GM12878 (cell line): Measurements from ENCODE around the gene NOTCH4. TPM values are rescaled to one million over a fixed set of nuclear protein-coding genes. Genes with fewer than 3 reads are reported as not detected.
A peak's percentile ranks its signal among the peaks of the same experiment; 100 is the strongest.

Experiments
- ATAC-seq: fragments of 200-7000 bp; cut with Tn5 transposase; 3 replicates; pipeline ENCODE4 v1.9.1; 2020; ENCODE audit warnings: mild to moderate bottlenecking, moderate library complexity
- BruUV-seq: library from RNA; stranded (reverse); fragments of 400-500 nt; replicated peaks from 2 replicates; lab custom pipeline; 2021; lab: Mats Ljungman, UMichigan
- CTCF ChIA-PET: fragments of 300-600 bp; sonication (Branson Sonifier 250); formaldehyde crosslinking; extraction: SDS; loops from one replicate; lab custom pipeline; 2021; ENCODE audit warnings: inconsistent platforms; lab: Yijun Ruan, JAX
- POLR2A ChIA-PET: fragments of 350-600 bp; formaldehyde crosslinking; extraction: SDS; loops from one replicate; lab custom pipeline; 2021; ENCODE audit warnings: inconsistent platforms; lab: Charles Lee
- RAD21 ChIA-PET: fragments of 300-600 bp; sonication (Branson Sonifier 250); formaldehyde crosslinking; loops from one replicate; lab custom pipeline; 2023; ENCODE audit warnings: antibody characterized with exemption; ENCODE audit not compliant: unreplicated experiment; lab: Charles Lee
- SMC1A ChIA-PET: fragments of 300-600 bp; sonication (Branson Sonifier 250); formaldehyde crosslinking; loops from one replicate; lab custom pipeline; 2023; ENCODE audit not compliant: unreplicated experiment, uncharacterized antibody; lab: Charles Lee
- DNase-seq: peaks from one replicate; pipeline ENCODE4 v3.0.0-alpha.2; 2011; ENCODE audit warnings: low read depth, low spot score
- FAIRE-seq: peaks from 3 replicates; lab custom pipeline; 2011; peaks lifted over from hg19 to GRCh38; lab: Jason Lieb, UNC
- H2AFZ ChIP-seq: 2 replicates; pipeline ENCODE4 v1.6.0; 2011; ENCODE audit warnings: low read depth, low read length, control low read depth; ENCODE audit not compliant: control insufficient read depth
- H3K27ac ChIP-seq: 2 replicates; pipeline ENCODE4 v1.5.1; 2011; ENCODE audit warnings: control low read depth; ENCODE audit not compliant: control insufficient read depth, insufficient read depth
- H3K27me3 ChIP-seq, 2 experiments: replicated peaks in 1 of 2; 2 replicates each; pipeline versions ENCODE4 v1.6.0 to v1.6.1; 2011; ENCODE audit warnings: low read length in 1 of 2; ENCODE audit not compliant: control insufficient read depth in 2 of 2, insufficient read depth in 2 of 2
- H3K36me3 ChIP-seq, 2 experiments: 2 replicates each; pipeline ENCODE4 v1.5.1; 2011; ENCODE audit warnings: low read length in 1 of 2; ENCODE audit not compliant: control insufficient read depth in 2 of 2, insufficient read depth in 2 of 2
- H3K4me1 ChIP-seq: 2 replicates; pipeline ENCODE4 v1.6.1; 2011; ENCODE audit warnings: mild to moderate bottlenecking, low read length, moderate library complexity, mixed read lengths; ENCODE audit not compliant: control insufficient read depth, insufficient read depth
- H3K4me2 ChIP-seq: 2 replicates; pipeline ENCODE4 v1.6.0; 2011; ENCODE audit warnings: control low read depth; ENCODE audit not compliant: control insufficient read depth, insufficient read depth
- H3K4me3 ChIP-seq: fragments of 200-600 bp; sonication (generic); 2 replicates; pipeline ENCODE4 v1.5.1; 2016
- H3K79me2 ChIP-seq: 2 replicates; pipeline ENCODE4 v1.6.0; 2011; ENCODE audit warnings: low read length; ENCODE audit not compliant: control insufficient read depth, insufficient read depth
- H3K9ac ChIP-seq: 2 replicates; pipeline ENCODE4 v1.8.0; 2011; ENCODE audit warnings: low read length, control low read depth, mixed read lengths; ENCODE audit not compliant: control insufficient read depth, insufficient read depth
- H3K9me3 ChIP-seq: replicated peaks from 3 replicates; pipeline ENCODE4 v1.5.1; 2011; ENCODE audit warnings: mild to moderate bottlenecking, low read length; ENCODE audit not compliant: control insufficient read depth, insufficient read depth
- H4K20me1 ChIP-seq: 2 replicates; pipeline ENCODE4 v1.6.0; 2011; ENCODE audit not compliant: control insufficient read depth, insufficient read depth
- DPF2 ChIP-seq: fragments of 450-650 bp; IDR thresholded peaks from 2 replicates; pipeline ENCODE4 v1.6.1; 2017; ENCODE audit warnings: mild to moderate bottlenecking
- EP300 ChIP-seq, 2 experiments: fragments of 150-350 bp in 1 of 2; IDR thresholded peaks; 2 replicates each; pipeline ENCODE4 v1.6.1; 2011 to 2012; ENCODE audit warnings: low read depth in 2 of 2, low read length in 2 of 2, borderline replicate concordance in 1 of 2, improper control_type of control experiment in 1 of 2, inconsistent platforms in 1 of 2; ENCODE audit not compliant: control insufficient read depth in 1 of 2
- NR2C1 ChIP-seq: fragments of 450-650 bp; IDR thresholded peaks from 2 replicates; pipeline ENCODE4 v1.6.1; 2017; ENCODE audit warnings: antibody characterized with exemption, mild to moderate bottlenecking, moderate library complexity
- RBBP5 ChIP-seq: fragments of 200-600 bp; sonication (generic); conservative IDR thresholded peaks from 2 replicates; pipeline ENCODE4 v1.6.1; 2016
- SMAD1 ChIP-seq: fragments of 450-650 bp; IDR thresholded peaks from 2 replicates; pipeline ENCODE4 v1.6.1; 2018; ENCODE audit warnings: mild to moderate bottlenecking, low read depth; ENCODE audit not compliant: partially characterized antibody
- TCF3 ChIP-seq: IDR thresholded peaks from 2 replicates; pipeline ENCODE4 v1.6.1; 2012; ENCODE audit warnings: low read depth, mild to moderate bottlenecking, low read length, borderline replicate concordance; ENCODE audit not compliant: insufficient read depth
- WGBS: methylation state at CpG from one replicate; pipeline ENCODE4 v1.1.6; 2016; ENCODE audit warnings: low lambda C conversion rate; ENCODE audit not compliant: insufficient replicate concordance, insufficient coverage; ENCODE audit errors: missing lambda C conversion rate; 5-methylcytosine and 5-hydroxymethylcytosine counted together
- in situ Hi-C: fragments of 300-500 bp; cut with MboI; formaldehyde crosslinking; loops from 9 replicates; pipeline ENCODE4 v1.14.3; 2018; ENCODE audit warnings: mixed read lengths
- intact Hi-C: fragments of 100-400 bp; cut with micrococcal nuclease; formaldehyde crosslinking; loops from one replicate; pipeline ENCODE4 v1.14.2; 2022; ENCODE audit not compliant: unreplicated experiment
- polyA plus RNA-seq, 11 experiments: library from polyadenylated mRNA; depleted of rRNA in 4 of 11; unstranded in 6 of 11; stranded (reverse) in 5 of 11; fragments of >200 nt; fragmentation: Nextera tagmentation in 4 of 11; fragmentation: Illumina TruSeq in 1 of 11; extraction: Ambion mirVana in 4 of 11; extraction: Trizol in 1 of 11; gene quantifications; 1 replicate in 1 of 11; 2 replicates in 10 of 11; pipeline versions ENCODE4 v1.2.1 to v1.2.3, GENCODE V29; 2011 to 2016; ENCODE audit warnings: inconsistent platforms in 2 of 11, missing spikeins in 2 of 11, low read depth in 1 of 11
- total RNA-seq, 4 experiments: library from RNA; depleted of rRNA in 3 of 4; stranded (reverse); fragments of >200 nt in 3 of 4; fragmentation: Illumina TruSeq in 1 of 4; extraction: Trizol in 1 of 4; gene quantifications; 2 replicates each; pipeline versions ENCODE4 v1.2.1 to v1.2.3, GENCODE V29; 2013 to 2021

NOTCH4 gene
- total and polyA plus RNA-seq, 10 of the 15 experiments (the other 5 are each of a cell fraction or from before 2014, with no cell fraction given): 0.66 to 3.3 (median 1.4) TPM

DNA sequence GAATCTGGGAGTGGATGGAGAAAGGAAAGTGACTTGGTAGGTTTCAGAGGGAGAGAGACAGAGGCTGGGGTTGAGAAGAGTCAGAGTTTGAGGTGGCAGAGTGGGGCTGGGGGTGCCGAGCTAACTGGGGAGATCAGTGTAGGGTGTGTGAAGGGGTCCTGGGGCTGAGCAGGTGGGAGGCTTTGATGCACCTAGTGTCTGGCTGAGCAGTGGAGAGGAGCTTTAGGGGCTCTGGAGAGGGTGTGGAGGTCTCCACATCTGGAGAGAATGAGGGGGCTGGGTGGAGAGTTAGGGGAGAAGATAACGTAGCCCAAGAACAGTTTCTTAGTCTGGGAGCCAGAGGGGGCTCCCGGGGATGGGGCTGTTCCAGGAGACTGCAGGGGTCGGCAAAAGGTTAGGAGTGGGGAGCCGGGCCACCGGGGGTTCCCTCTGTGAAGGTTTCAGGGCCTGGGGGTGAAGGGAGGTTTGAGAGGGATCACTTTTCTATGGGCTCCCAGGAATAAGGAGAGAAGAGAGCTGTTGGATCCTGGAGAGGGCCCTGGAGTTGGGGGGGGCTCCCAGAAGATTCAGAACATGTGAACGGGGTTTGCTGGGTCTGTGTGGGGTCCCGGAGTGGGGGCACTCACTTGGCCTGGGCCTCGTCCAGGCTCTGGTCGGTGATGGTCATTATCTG, 34.7 kb downstream of the NOTCH4 start:
- no peak for FAIRE-seq
- BruUV-seq: no TSS peak
- intact Hi-C loops (no loop called here), in situ Hi-C loops (no loop called here)
- ChIA-PET CTCF (interaction anchor here (0.9 kb wide), 1 partner anchor 270 kb away, joined by 5 read pairs; no protein-coding TSS in a partner anchor), SMC1A (interaction anchor here (1.6 kb wide), 1 partner anchor 10 kb away, joined by 6 read pairs; no protein-coding TSS in a partner anchor), RAD21 (interaction anchor here (1.6 kb wide), 1 partner anchor 10 kb away, joined by 6 read pairs; no protein-coding TSS in a partner anchor), POLR2A (interaction anchor here (0.8 to 7.0 kb wide), 4 partner anchors 8 to 79 kb away, joined by 3 to 123 read pairs (median 37); partner anchors contain the start of genes AGPAT1, ATF6B, FKBPL and RNF5)
- Histone ChIP-seq H2AFZ (no peak overlapping the region), H3K27ac (peak overlapping the region; percentile 100), H3K4me2 (peak overlapping the region; percentile 93), H3K9me3 (no peaks in the 10 kb centered on the region), H4K20me1 (no peaks in the 10 kb centered on the region), H3K79me2 (peaks cover 56% of the 10 kb centered on the region), H3K9ac (peak overlapping the region; percentile 99), H3K4me3 (peak overlapping the region; percentile 90), H3K36me3 (peaks cover 0 to 6% of the 10 kb centered on the region in 2 experiments; a peak in 3 of 4 replicates), H3K27me3 (no peaks in the 10 kb centered on the region), H3K4me1 (peaks cover 31% of the 10 kb centered on the region)
- TF ChIP-seq TCF3 (no peak), NR2C1 (no peak), SMAD1 (no peak), DPF2 (no peak), EP300 (IDR thresholded peaks at IDR 0.05; ENCODE audit: borderline replicate concordance in 1 of 2, control insufficient read depth in 1 of 2, low read depth in 2 of 2, low read length in 2 of 2) (no peak), RBBP5 (no peak)
- under 1% methylated on average over 10 of the region's 10 CpGs for WGBS
- DNase-seq: no peak
- no peak for ATAC-seq
